Measurements from ENCODE around the gene RTN4RL2. TPM values are rescaled to one million over a fixed set of nuclear protein-coding genes. Genes with fewer than 3 reads are reported as not detected.

The RTN4RL2 gene
- total RNA-seq, 1 experiment from 2014 or later: 4.6 TPM

- no peak for DNase-seq
- peaks cover 62% of the 10 kb centered on the region for H3K4me1 ChIP-seq (replicated peaks; ENCODE audit: insufficient read depth)
- intact Hi-C loops (cut with micrococcal nuclease; ENCODE audit: unreplicated experiment): no loop called here
- H2AFZ ChIP-seq: no peak overlapping the region
- no peaks in the 10 kb centered on the region for H3K9me2 ChIP-seq (ENCODE audit: insufficient read depth)
- TF ChIP-seq CTCF (conservative IDR thresholded peaks at IDR 0.05) (no peak), EZH2 (IDR thresholded peaks at IDR 0.05; ENCODE audit: low read depth) (no peak)
- no peaks in the 10 kb centered on the region for H3K9me3 ChIP-seq (ENCODE audit: insufficient read depth, low read depth)
- peaks cover 18% of the 10 kb centered on the region for H3F3A ChIP-seq (ENCODE audit: insufficient read depth, low read depth)
- H3K4me2 ChIP-seq: no peak overlapping the region
- BruUV-seq (replicated peaks): no TSS peak
- H3K36me3 ChIP-seq (ENCODE audit: low read depth): no peaks in the 10 kb centered on the region
- ChIA-PET CTCF (interaction anchor here (0.6 kb wide), 1 partner anchor 11 kb away, joined by 4 read pairs; no protein-coding TSS in a partner anchor), POLR2A (ENCODE audit: unreplicated experiment) (interaction anchor here (0.6 kb wide), 1 partner anchor 281 kb away, joined by 5 read pairs; no protein-coding TSS in a partner anchor)
- H3K79me2 ChIP-seq (ENCODE audit: low read depth): no peaks in the 10 kb centered on the region
- H3K27ac ChIP-seq: no peak overlapping the region
- no peaks in the 10 kb centered on the region for H3K27me3 ChIP-seq (ENCODE audit: insufficient read depth, low read depth)
- no peaks in the 10 kb centered on the region for H4K20me1 ChIP-seq (ENCODE audit: insufficient read depth)
- no peak overlapping the region for H3K4me3 ChIP-seq
Measured at GRCh38 chr11:57497303-57498247, 37.2 kb downstream of the RTN4RL2 start.

- no peaks in the 10 kb centered on the region for H3K9me2 ChIP-seq (ENCODE audit: insufficient read depth)
- no TSS peak for BruUV-seq (replicated peaks)
- H2AFZ ChIP-seq: no peak overlapping the region
- H4K20me1 ChIP-seq (ENCODE audit: insufficient read depth): no peaks in the 10 kb centered on the region
- H3K4me2 ChIP-seq: no peak overlapping the region
- H3K9me3 ChIP-seq (ENCODE audit: insufficient read depth, low read depth): no peaks in the 10 kb centered on the region
- H3K36me3 ChIP-seq (ENCODE audit: low read depth): no peaks in the 10 kb centered on the region
- H3K4me3 ChIP-seq: no peak overlapping the region
- no peaks in the 10 kb centered on the region for H3K27me3 ChIP-seq (ENCODE audit: insufficient read depth, low read depth)
- no peaks in the 10 kb centered on the region for H3K79me2 ChIP-seq (ENCODE audit: low read depth)
- no peak overlapping the region for H3K27ac ChIP-seq
- no peak for DNase-seq
- TF ChIP-seq CTCF (conservative IDR thresholded peaks at IDR 0.05) (no peak), EZH2 (IDR thresholded peaks at IDR 0.05; ENCODE audit: low read depth) (no peak)
- intact Hi-C loops (cut with micrococcal nuclease; ENCODE audit: unreplicated experiment): no loop called here
- ChIA-PET POLR2A (ENCODE audit: unreplicated experiment) (interaction anchor here (0.6 kb wide), 1 partner anchor 18 kb away, joined by 3 read pairs; no protein-coding TSS in a partner anchor), CTCF (no interaction called here)
- peaks cover 27% of the 10 kb centered on the region for H3F3A ChIP-seq (ENCODE audit: insufficient read depth, low read depth)
- H3K4me1 ChIP-seq (replicated peaks; ENCODE audit: insufficient read depth): peaks cover 66% of the 10 kb centered on the region
Measured at GRCh38 chr11:57498540-57498939, 38.2 kb downstream of the RTN4RL2 start.

GRCh38 chr11:57499413-57499982 lies 39.2 kb downstream of the RTN4RL2 start:
- intact Hi-C loops (cut with micrococcal nuclease; ENCODE audit: unreplicated experiment): no loop called here
- CTCF ChIA-PET: no interaction called here
- Histone ChIP-seq H3K27me3 (ENCODE audit: insufficient read depth, low read depth) (no peaks in the 10 kb centered on the region), H3K36me3 (ENCODE audit: low read depth) (no peaks in the 10 kb centered on the region), H3K9me3 (ENCODE audit: insufficient read depth, low read depth) (no peaks in the 10 kb centered on the region), H3K9me2 (ENCODE audit: insufficient read depth) (no peaks in the 10 kb centered on the region), H4K20me1 (ENCODE audit: insufficient read depth) (no peaks in the 10 kb centered on the region), H3F3A (ENCODE audit: insufficient read depth, low read depth) (peaks cover 27% of the 10 kb centered on the region), H3K79me2 (ENCODE audit: low read depth) (no peaks in the 10 kb centered on the region), H2AFZ (peak overlapping the region; percentile 76), H3K27ac (no peak overlapping the region), H3K4me2 (peak overlapping the region; percentile 93), H3K4me3 (peak overlapping the region; percentile 52), H3K4me1 (replicated peaks; ENCODE audit: insufficient read depth) (peaks cover 58% of the 10 kb centered on the region)
- POLR2A ChIA-PET (ENCODE audit: unreplicated experiment): no interaction called here
- DNase-seq: peak; percentile 78 to 96
- no TSS peak for BruUV-seq (replicated peaks)
- no peak for TF ChIP-seq CTCF (conservative IDR thresholded peaks at IDR 0.05)
- TF ChIP-seq EZH2 (IDR thresholded peaks at IDR 0.05; ENCODE audit: low read depth): no peak

Data from PC-9 (cell line).